K562 (cell line): ENCODE results near the gene ZCCHC14. TPM values are rescaled to one million over a fixed set of nuclear protein-coding genes. Genes with fewer than 3 reads are reported as not detected.

Experiments used
- ATAC-seq: fragments of 200-7000 bp; cut with Tn5 transposase; 3 replicates; pipeline ENCODE4 v1.9.1; 2020; ENCODE audit warnings: moderate library complexity
- BruUV-seq: library from RNA; stranded (reverse); fragments of 400-500 nt; replicated peaks from 2 replicates; lab custom pipeline; 2021; lab: Mats Ljungman, UMichigan
- CTCF ChIA-PET: fragments of 300-600 bp; formaldehyde crosslinking; extraction: SDS; loops from one replicate; lab custom pipeline; 2021; ENCODE audit warnings: low intra/inter-chr PET ratio; lab: Yijun Ruan, JAX
- POLR2A ChIA-PET: fragments of 300-600, 350-650 bp; sonication (Branson Sonifier 250); formaldehyde crosslinking; extraction: SDS; loops from one replicate; lab custom pipeline; 2021; ENCODE audit warnings: antibody characterized with exemption, inconsistent platforms; lab: Yijun Ruan, JAX
- DNase-seq, 4 experiments: peaks; one replicate each; pipeline versions ENCODE4 v3.0.0 to v3.0.0-alpha.2; 2011 to 2018; ENCODE audit warnings: low spot score in 3 of 4, mixed read lengths in 3 of 4; ENCODE audit errors: extremely low read depth in 1 of 4
- FAIRE-seq: peaks from 2 replicates; lab custom pipeline; 2011; peaks lifted over from hg19 to GRCh38; lab: Jason Lieb, UNC
- H2AFZ ChIP-seq: 2 replicates; pipeline ENCODE4 v1.6.0; 2011; ENCODE audit warnings: low read depth, low read length, control low read depth, inconsistent platforms
- H3K27ac ChIP-seq: fragments of 200-600 bp; 3 replicates; pipeline ENCODE4 v1.8.0; 2011; ENCODE audit warnings: low read depth, mild to moderate bottlenecking, control low read depth, inconsistent platforms, low read length, moderate library complexity, mixed read lengths; ENCODE audit errors: extremely low read depth
- H3K27me3 ChIP-seq, 2 experiments: fragments of 300-600 bp in 1 of 2; 2 replicates in 1 of 2; 3 replicates in 1 of 2; pipeline versions ENCODE4 v1.6.0 to v1.8.0; 2011; ENCODE audit warnings: inconsistent platforms in 2 of 2, low read length in 2 of 2, mild to moderate bottlenecking in 1 of 2, mixed read lengths in 1 of 2, moderate library complexity in 1 of 2; ENCODE audit not compliant: control insufficient read depth in 2 of 2, insufficient read depth in 2 of 2
- H3K36me3 ChIP-seq: fragments of 300-600 bp; 3 replicates; pipeline ENCODE4 v1.8.0; 2011; ENCODE audit warnings: mild to moderate bottlenecking, low read length, inconsistent platforms; ENCODE audit not compliant: control insufficient read depth, insufficient read depth
- H3K4me1 ChIP-seq, 2 experiments: fragments of 200-600 bp in 1 of 2; replicated peaks in 1 of 2; 2 replicates in 1 of 2; 3 replicates in 1 of 2; pipeline versions ENCODE4 v1.5.1 to v1.8.0; 2011; ENCODE audit warnings: inconsistent platforms in 2 of 2, low read length in 2 of 2, mild to moderate bottlenecking in 1 of 2, mixed read lengths in 1 of 2, moderate library complexity in 1 of 2; ENCODE audit not compliant: control insufficient read depth in 2 of 2, insufficient read depth in 2 of 2
- H3K4me2 ChIP-seq: 2 replicates; pipeline ENCODE4 v1.6.1; 2011; ENCODE audit warnings: low read length, control low read depth, inconsistent platforms, mixed read lengths; ENCODE audit not compliant: insufficient read depth
- H3K4me3 ChIP-seq: fragments of 200-600 bp; sonication (generic), shearing (Covaris generic); 2 replicates; pipeline ENCODE4 v1.5.1; 2016; ENCODE audit warnings: control low read depth, inconsistent platforms
- H3K79me2 ChIP-seq: fragments of 200-600 bp; 3 replicates; pipeline ENCODE4 v1.8.0; 2011; ENCODE audit warnings: low read length, inconsistent platforms; ENCODE audit not compliant: control insufficient read depth, insufficient read depth
- H3K9ac ChIP-seq, 2 experiments: 2 replicates each; pipeline versions ENCODE4 v1.6.0 to v1.6.1; 2011; ENCODE audit warnings: low read depth in 2 of 2, low read length in 2 of 2, control low read depth in 1 of 2, inconsistent platforms in 1 of 2, mild to moderate bottlenecking in 1 of 2, mixed read lengths in 1 of 2; ENCODE audit not compliant: insufficient read depth in 1 of 2
- H3K9me1 ChIP-seq: one replicate; pipeline ENCODE4 v1.6.0; 2011; ENCODE audit warnings: inconsistent platforms, mild to moderate bottlenecking, low read length, moderate library complexity; ENCODE audit not compliant: control insufficient read depth, insufficient read depth
- H3K9me3 ChIP-seq: replicated peaks from 2 replicates; pipeline ENCODE4 v1.5.1; 2011; ENCODE audit warnings: low read depth, low read length, inconsistent platforms; ENCODE audit not compliant: control insufficient read depth, insufficient read depth
- H4K20me1 ChIP-seq: replicated peaks from 2 replicates; pipeline ENCODE4 v1.6.1; 2011; ENCODE audit warnings: low read length, inconsistent platforms, mixed read lengths; ENCODE audit not compliant: control insufficient read depth, insufficient read depth
- CCNT2 ChIP-seq: IDR thresholded peaks from 2 replicates; pipeline ENCODE4 v1.6.1; 2011; ENCODE audit warnings: borderline replicate concordance, low read depth, mild to moderate bottlenecking, moderate library complexity, mixed read lengths, low read length; ENCODE audit not compliant: insufficient read length; ENCODE audit errors: extremely low read depth
- ZNF217 ChIP-seq: sonication (generic); formaldehyde crosslinking; IDR thresholded peaks from 2 replicates; pipeline ENCODE4 v1.8.0; 2022; ENCODE audit warnings: mild to moderate bottlenecking, missing genetic modification reagents
- ZNF318 ChIP-seq, 2 experiments: fragments of 450-650 bp; IDR thresholded peaks; 2 replicates each; pipeline ENCODE4 v1.6.1; 2016; ENCODE audit warnings: mild to moderate bottlenecking in 2 of 2, borderline replicate concordance in 1 of 2, low read depth in 1 of 2, moderate library complexity in 1 of 2
- ZNF445 ChIP-seq: fragments of 250-450 bp; sonication (Bioruptor Pico); IDR thresholded peaks from 2 replicates; pipeline ENCODE4 v1.4.0; 2020; ENCODE audit warnings: low read depth, mild to moderate bottlenecking, moderate library complexity
- WGBS: fragments of 100-300 bp; shearing (Covaris generic); methylation state at CpG from one replicate; pipeline ENCODE4 v1.1.6; 2016; ENCODE audit warnings: low coverage, mixed read lengths; ENCODE audit not compliant: insufficient coverage; ENCODE audit errors: missing lambda C conversion rate; 5-methylcytosine and 5-hydroxymethylcytosine counted together
- in situ Hi-C: fragments of 300-500 bp; cut with MboI; formaldehyde crosslinking; loops from 4 replicates; pipeline ENCODE4 v1.15.0; 2018; ENCODE audit warnings: inconsistent platforms, mixed read lengths
- intact Hi-C: fragments of 100-400 bp; cut with micrococcal nuclease; formaldehyde crosslinking; loops from 2 replicates; pipeline ENCODE4 v1.14.2; 2022
- polyA plus RNA-seq, 8 experiments: library from polyadenylated mRNA; depleted of rRNA in 4 of 8; stranded (reverse) in 5 of 8; unstranded in 3 of 8; fragments of >200 nt; fragmentation: Nextera tagmentation in 2 of 8; fragmentation: Illumina TruSeq in 1 of 8; extraction: Ambion mirVana in 2 of 8; extraction: Trizol in 1 of 8; gene quantifications; 2 replicates each; pipeline versions ENCODE4 v1.2.1 to v1.2.3, GENCODE V29; 2011 to 2014; ENCODE audit warnings: inconsistent platforms in 1 of 8, missing spikeins in 1 of 8
- total RNA-seq, 7 experiments: library from RNA; depleted of rRNA in 6 of 7; stranded (reverse); fragments of >200 nt in 6 of 7; fragmentation: Illumina TruSeq in 2 of 7; extraction: Trizol in 2 of 7; gene quantifications; 2 replicates each; pipeline versions ENCODE4 v1.2.1 to v1.2.3, GENCODE V29; 2011 to 2021; ENCODE audit warnings: low replicate concordance in 1 of 7
- TF ChIP-seq, protein P1 (sequence below): fragments of 450-650 bp; formaldehyde crosslinking; IDR thresholded peaks from 2 replicates; pipeline ENCODE4 v1.4.0; 2022; ENCODE audit warnings: mild to moderate bottlenecking, moderate library complexity
- TF ChIP-seq, protein P2 (sequence below): sonication (generic); formaldehyde crosslinking; IDR thresholded peaks from 2 replicates; pipeline ENCODE4 v1.8.1; 2023; ENCODE audit warnings: mild to moderate bottlenecking, missing genetic modification reagents

The ZCCHC14 gene
- total and polyA plus RNA-seq, 9 of the 15 experiments (the other 6 are each of a cell fraction or from before 2014, with no cell fraction given): 1.5 to 12.4 (median 2.9) TPM

- TF ChIP-seq, protein P1, sequence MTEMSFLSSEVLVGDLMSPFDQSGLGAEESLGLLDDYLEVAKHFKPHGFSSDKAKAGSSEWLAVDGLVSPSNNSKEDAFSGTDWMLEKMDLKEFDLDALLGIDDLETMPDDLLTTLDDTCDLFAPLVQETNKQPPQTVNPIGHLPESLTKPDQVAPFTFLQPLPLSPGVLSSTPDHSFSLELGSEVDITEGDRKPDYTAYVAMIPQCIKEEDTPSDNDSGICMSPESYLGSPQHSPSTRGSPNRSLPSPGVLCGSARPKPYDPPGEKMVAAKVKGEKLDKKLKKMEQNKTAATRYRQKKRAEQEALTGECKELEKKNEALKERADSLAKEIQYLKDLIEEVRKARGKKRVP (CRISPR knock-in tag): no peak
- no peak for TF ChIP-seq CCNT2
Measured at GRCh38 chr16:87368029-87368770, 124.6 kb downstream of the ZCCHC14 start (continued).

DNA sequence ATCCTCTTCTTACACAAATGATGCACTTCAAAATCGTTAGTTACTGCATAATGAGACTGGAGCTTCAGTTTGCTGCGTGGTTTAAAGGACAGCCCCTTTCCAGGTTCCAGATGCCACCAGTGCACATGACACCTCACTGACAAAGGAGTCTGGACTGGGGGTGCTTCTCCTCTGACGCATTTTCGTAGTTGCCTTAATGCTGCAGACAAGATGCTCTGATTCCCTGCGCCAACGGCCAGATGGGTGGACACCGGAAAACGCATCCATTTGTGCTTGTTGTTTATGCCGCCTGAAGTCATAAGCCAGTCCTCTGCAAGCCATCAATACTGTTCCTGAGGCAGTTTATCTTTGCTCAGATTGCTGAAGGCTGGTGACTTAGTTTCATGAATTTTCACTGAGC is 125.3 kb downstream of the ZCCHC14 start:
- peaks cover 21% of the 10 kb centered on the region; the same call in 1 of the 2 replicates for H4K20me1 ChIP-seq
- no peak for DNase-seq
- TF ChIP-seq, protein P2, sequence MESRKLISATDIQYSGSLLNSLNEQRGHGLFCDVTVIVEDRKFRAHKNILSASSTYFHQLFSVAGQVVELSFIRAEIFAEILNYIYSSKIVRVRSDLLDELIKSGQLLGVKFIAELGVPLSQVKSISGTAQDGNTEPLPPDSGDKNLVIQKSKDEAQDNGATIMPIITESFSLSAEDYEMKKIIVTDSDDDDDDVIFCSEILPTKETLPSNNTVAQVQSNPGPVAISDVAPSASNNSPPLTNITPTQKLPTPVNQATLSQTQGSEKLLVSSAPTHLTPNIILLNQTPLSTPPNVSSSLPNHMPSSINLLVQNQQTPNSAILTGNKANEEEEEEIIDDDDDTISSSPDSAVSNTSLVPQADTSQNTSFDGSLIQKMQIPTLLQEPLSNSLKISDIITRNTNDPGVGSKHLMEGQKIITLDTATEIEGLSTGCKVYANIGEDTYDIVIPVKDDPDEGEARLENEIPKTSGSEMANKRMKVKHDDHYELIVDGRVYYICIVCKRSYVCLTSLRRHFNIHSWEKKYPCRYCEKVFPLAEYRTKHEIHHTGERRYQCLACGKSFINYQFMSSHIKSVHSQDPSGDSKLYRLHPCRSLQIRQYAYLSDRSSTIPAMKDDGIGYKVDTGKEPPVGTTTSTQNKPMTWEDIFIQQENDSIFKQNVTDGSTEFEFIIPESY (CRISPR knock-in tag): no peak
- TF ChIP-seq ZNF217 (CRISPR knock-in tag) (no peak), ZNF445 (CRISPR knock-in tag) (no peak), ZNF318 (IDR thresholded peaks at IDR 0.05; ENCODE audit: borderline replicate concordance in 1 of 2, low read depth in 1 of 2) (no peak)

More for the DNA sequence above, 125.3 kb downstream of the ZCCHC14 start:
- Histone ChIP-seq H3K9me1 (peaks cover 2% of the 10 kb centered on the region), H3K27me3 (no peaks in the 10 kb centered on the region), H2AFZ (no peak overlapping the region), H3K79me2 (peaks cover 85% of the 10 kb centered on the region), H3K9ac (no peak overlapping the region; a peak in 1 of 4 replicates), H3K36me3 (peaks cover 28% of the 10 kb centered on the region; the same call in 2 of the 3 replicates), H3K4me1 (peaks cover 17 to 27% of the 10 kb centered on the region in 2 experiments), H3K27ac (no peak overlapping the region), H3K9me3 (no peaks in the 10 kb centered on the region), H3K4me3 (no peak overlapping the region), H3K4me2 (no peak overlapping the region)
- no TSS peak for BruUV-seq
- no peak for FAIRE-seq
- intact Hi-C loops (no loop called here), in situ Hi-C loops (no loop called here)
- WGBS: 73% methylated on average over 9 of the region's 9 CpGs
- no peak for ATAC-seq
- ChIA-PET CTCF (no interaction called here), POLR2A (interaction anchor here (0.6 to 1.5 kb wide), 4 partner anchors 13 to 133 kb away, joined by 3 to 5 read pairs (median 4); partner anchors contain the start of genes C16orf95 and MAP1LC3B)
